SH-SY5Y (cell line): ENCODE measurements around the gene MDFI.

Experiments used
- GATA2 ChIP-seq: IDR thresholded peaks from 2 replicates; pipeline ENCODE4 v1.6.1; 2011; ENCODE audit warnings: mild to moderate bottlenecking, low read depth, low read length
- GATA3 ChIP-seq: IDR thresholded peaks from 2 replicates; pipeline ENCODE4 v1.6.1; 2011; ENCODE audit warnings: low read depth, mild to moderate bottlenecking, low read length, moderate library complexity

MDFI gene

GRCh38 chr6:41621802-41622201 lies 16.5 kb upstream of the MDFI start:
- no peak for TF ChIP-seq GATA2
- TF ChIP-seq GATA3 = no peak

GRCh38 chr6:41622206-41622988 lies 15.9 kb upstream of the MDFI start:
- TF ChIP-seq GATA3 (no peak), GATA2 (no peak)

- TF ChIP-seq GATA3 = no peak
- TF ChIP-seq GATA2 = no peak
Measured at GRCh38 chr6:41623330-41623729, 14.9 kb upstream of the MDFI start.

GRCh38 chr6:41624621-41625380 lies 13.5 kb upstream of the MDFI start:
- TF ChIP-seq GATA2 = no peak
- no peak for TF ChIP-seq GATA3

GRCh38 chr6:41625442-41625841 lies 12.8 kb upstream of the MDFI start:
- TF ChIP-seq GATA2 = no peak
- TF ChIP-seq GATA3 = no peak

- TF ChIP-seq GATA3 (no peak), GATA2 (no peak)
Measured at GRCh38 chr6:41626022-41626421, 12.2 kb upstream of the MDFI start.

GRCh38 chr6:41626917-41627316 lies 11.4 kb upstream of the MDFI start:
- no peak for TF ChIP-seq GATA2

GRCh38 chr6:41629128-41629527 lies 9.1 kb upstream of the MDFI start:
- no peak for TF ChIP-seq GATA2
- no peak for TF ChIP-seq GATA3

- TF ChIP-seq GATA2 (no peak), GATA3 (no peak)
Measured at GRCh38 chr6:41630069-41630468, 8.2 kb upstream of the MDFI start.

GRCh38 chr6:41630946-41631345 lies 7.3 kb upstream of the MDFI start:
- TF ChIP-seq GATA2 (no peak), GATA3 (no peak)

GRCh38 chr6:41633056-41633634 lies 5.1 kb upstream of the MDFI start:
- TF ChIP-seq GATA3 (no peak), GATA2 (no peak)

- no peak for TF ChIP-seq GATA3
- no peak for TF ChIP-seq GATA2
Measured at GRCh38 chr6:41634657-41635056, 3.6 kb upstream of the MDFI start.

- TF ChIP-seq GATA3 (no peak), GATA2 (no peak)
Measured at GRCh38 chr6:41635365-41635764, 2.9 kb upstream of the MDFI start.

- no peak for TF ChIP-seq GATA2
- no peak for TF ChIP-seq GATA3
Measured at GRCh38 chr6:41636833-41637193, 1.5 kb upstream of the MDFI start.

- TF ChIP-seq GATA2 (no peak), GATA3 (no peak)
Measured at GRCh38 chr6:41637194-41638001, 870 bp upstream of the MDFI start.
